T-helper 2 cell treated with Interferon-gamma antibody and Interleukin-4, amounts not matched to agents 5 μg/mL and 100 μg/mL, for 36 hours (primary cell): Measurements from ENCODE around the gene CFAP90.

Experiments used
- DNase-seq: peaks from one replicate; pipeline ENCODE4 v3.0.0; 2021; ENCODE audit warnings: low spot score
- H3K27ac Mint-ChIP-seq: one replicate; pipeline ENCODE4 v1.8.0; 2021; ENCODE audit warnings: mild to moderate bottlenecking, mixed read lengths
- H3K27me3 Mint-ChIP-seq: one replicate; pipeline ENCODE4 v1.8.0; 2021; ENCODE audit warnings: low read depth, mixed read lengths
- H3K36me3 Mint-ChIP-seq: one replicate; pipeline ENCODE4 v1.8.0; 2021; ENCODE audit warnings: low read depth, mixed read lengths
- H3K4me1 Mint-ChIP-seq: one replicate; pipeline ENCODE4 v1.8.0; 2021; ENCODE audit warnings: low read depth, mixed read lengths
- H3K4me3 Mint-ChIP-seq: one replicate; pipeline ENCODE4 v1.8.0; 2022; ENCODE audit warnings: mild to moderate bottlenecking, moderate library complexity, mixed read lengths
- H3K9me3 Mint-ChIP-seq: one replicate; pipeline ENCODE4 v1.8.0; 2021; ENCODE audit warnings: mixed read lengths

The CFAP90 gene

GRCh38 chr5:7855611-7856010 is 4.7 kb upstream of the CFAP90 start:
- H3K9me3 Mint-ChIP-seq, result peaks cover 5% of the 10 kb centered on the region
- no peak overlapping the region for H3K4me3 Mint-ChIP-seq
- H3K27ac Mint-ChIP-seq, result no peak overlapping the region
- peaks cover 17% of the 10 kb centered on the region for H3K27me3 Mint-ChIP-seq
- peaks cover 19% of the 10 kb centered on the region for H3K36me3 Mint-ChIP-seq
- H3K4me1 Mint-ChIP-seq, result peaks cover 47% of the 10 kb centered on the region
- no peak for DNase-seq

GRCh38 chr5:7852988-7853387 is 2.1 kb upstream of the CFAP90 start:
- Mint-ChIP-seq H3K27ac (no peak overlapping the region), H3K4me1 (peaks cover 29% of the 10 kb centered on the region), H3K27me3 (peaks cover 39% of the 10 kb centered on the region), H3K4me3 (no peak overlapping the region), H3K9me3 (peaks cover 5% of the 10 kb centered on the region), H3K36me3 (peaks cover 6% of the 10 kb centered on the region)
- no peak for DNase-seq

DNA sequence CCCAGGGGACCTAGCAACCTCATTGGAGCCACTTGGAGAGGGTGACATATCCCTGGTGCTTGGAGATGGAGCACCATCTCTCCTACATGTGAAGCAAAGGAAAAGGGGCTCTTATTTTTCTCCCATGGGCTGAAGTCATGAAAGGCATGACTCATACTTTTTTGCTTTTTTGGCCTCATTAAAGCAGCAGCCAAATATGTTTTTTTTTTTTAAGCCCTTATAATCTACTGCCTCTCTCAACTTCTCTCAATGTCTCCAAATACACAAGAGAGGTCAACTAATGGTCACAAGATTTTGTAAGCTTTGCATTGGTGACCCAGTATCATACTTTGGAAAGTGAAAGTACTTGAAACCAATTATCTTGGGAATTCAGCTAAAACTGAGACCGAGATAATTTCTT is 1.6 kb upstream of the CFAP90 start:
- Mint-ChIP-seq H3K4me3 (no peak overlapping the region), H3K36me3 (peaks cover 4% of the 10 kb centered on the region), H3K9me3 (peaks cover 5% of the 10 kb centered on the region), H3K27me3 (peaks cover 43% of the 10 kb centered on the region), H3K27ac (no peak overlapping the region), H3K4me1 (peaks cover 25% of the 10 kb centered on the region)
- DNase-seq, result no peak

GRCh38 chr5:7851617-7852289 is 820 bp upstream of the CFAP90 start:
- H3K27ac Mint-ChIP-seq, result no peak overlapping the region
- peaks cover 19% of the 10 kb centered on the region for H3K4me1 Mint-ChIP-seq
- no peak for DNase-seq
- peak overlapping the region; percentile 8 for H3K4me3 Mint-ChIP-seq
- H3K27me3 Mint-ChIP-seq, result peaks cover 51% of the 10 kb centered on the region
- H3K9me3 Mint-ChIP-seq, result peaks cover 5% of the 10 kb centered on the region
- H3K36me3 Mint-ChIP-seq, result peaks cover 1% of the 10 kb centered on the region

- Mint-ChIP-seq H3K27ac (no peak overlapping the region), H3K27me3 (peaks cover 56% of the 10 kb centered on the region), H3K4me3 (peak overlapping the region; percentile 78)
Observed at GRCh38 chr5:7851240-7851592, 283 bp upstream of the CFAP90 start.

DNA sequence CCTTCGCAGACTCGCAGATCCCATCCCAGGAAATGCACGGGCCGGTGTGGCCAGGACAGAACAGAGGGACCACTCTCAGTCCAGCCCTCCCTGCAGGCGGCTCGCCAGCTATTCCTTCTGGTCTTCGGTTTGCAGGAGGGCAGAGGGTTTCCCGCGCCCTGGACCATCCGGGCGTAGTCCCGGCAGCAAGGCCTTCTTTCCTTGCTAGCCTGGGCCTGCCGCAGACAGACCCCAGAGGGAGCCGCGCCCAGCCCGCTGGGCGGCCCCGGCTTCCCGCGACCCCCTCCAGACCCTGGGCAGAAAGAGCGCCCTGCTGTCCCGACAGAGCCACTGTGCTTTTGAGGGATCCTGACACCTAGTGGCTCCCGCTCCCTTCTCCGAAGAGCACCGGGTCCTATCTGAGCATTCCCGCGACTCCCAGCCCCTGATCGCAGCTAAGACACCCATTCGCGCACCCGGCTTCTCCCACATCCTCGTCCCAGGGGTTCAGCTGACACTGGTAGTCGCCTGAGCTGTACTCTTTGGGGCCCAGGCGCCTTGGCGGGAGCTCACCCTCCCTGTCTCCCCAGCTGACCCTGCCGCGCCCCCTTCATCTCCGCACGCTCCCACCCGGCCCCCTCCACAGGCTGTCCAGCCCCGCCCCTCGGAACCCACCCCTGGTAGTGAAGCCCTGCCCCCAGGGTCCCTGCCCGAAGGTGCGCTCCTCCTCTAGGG is 1.1 kb downstream of the CFAP90 start:
- Mint-ChIP-seq H3K9me3 (peaks cover 5% of the 10 kb centered on the region), H3K4me1 (peaks cover 18% of the 10 kb centered on the region), H3K36me3 (no peaks in the 10 kb centered on the region), H3K27ac (no peak overlapping the region), H3K27me3 (peaks cover 56% of the 10 kb centered on the region), H3K4me3 (peak overlapping the region; percentile 60)
- DNase-seq, result no peak

More at GRCh38 chr5:7851240-7851592, 283 bp upstream of the CFAP90 start:
- Mint-ChIP-seq H3K9me3 (peaks cover 5% of the 10 kb centered on the region), H3K36me3 (no peaks in the 10 kb centered on the region), H3K4me1 (peaks cover 18% of the 10 kb centered on the region)
- no peak for DNase-seq

GRCh38 chr5:7848296-7848695 is 2.6 kb downstream of the CFAP90 start:
- Mint-ChIP-seq H3K4me3 (no peak overlapping the region), H3K27me3 (peaks cover 60% of the 10 kb centered on the region), H3K27ac (no peak overlapping the region), H3K36me3 (no peaks in the 10 kb centered on the region), H3K9me3 (peaks cover 4% of the 10 kb centered on the region), H3K4me1 (peaks cover 18% of the 10 kb centered on the region)
- no peak for DNase-seq

DNA sequence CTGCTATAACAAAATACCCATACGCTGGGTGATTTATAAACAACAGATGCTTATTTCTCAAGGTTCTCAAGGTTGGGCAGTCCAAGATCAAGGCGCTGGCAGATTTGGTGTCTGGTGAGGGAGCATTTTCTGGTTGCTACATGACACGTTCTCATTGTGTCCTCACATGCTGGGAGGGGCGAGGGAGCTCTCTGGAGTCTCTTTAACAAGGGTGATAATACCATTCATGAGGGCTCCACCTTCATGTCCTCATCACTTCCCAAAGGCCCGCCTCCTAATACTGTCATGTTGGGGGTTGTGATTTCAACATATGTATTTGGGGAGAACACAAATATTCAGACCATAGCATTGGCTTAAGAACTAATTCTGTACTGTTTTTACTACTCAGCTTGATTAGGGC is 4.6 kb downstream of the CFAP90 start:
- no peak overlapping the region for H3K4me3 Mint-ChIP-seq
- H3K9me3 Mint-ChIP-seq, result no peaks in the 10 kb centered on the region
- no peak for DNase-seq

DNA sequence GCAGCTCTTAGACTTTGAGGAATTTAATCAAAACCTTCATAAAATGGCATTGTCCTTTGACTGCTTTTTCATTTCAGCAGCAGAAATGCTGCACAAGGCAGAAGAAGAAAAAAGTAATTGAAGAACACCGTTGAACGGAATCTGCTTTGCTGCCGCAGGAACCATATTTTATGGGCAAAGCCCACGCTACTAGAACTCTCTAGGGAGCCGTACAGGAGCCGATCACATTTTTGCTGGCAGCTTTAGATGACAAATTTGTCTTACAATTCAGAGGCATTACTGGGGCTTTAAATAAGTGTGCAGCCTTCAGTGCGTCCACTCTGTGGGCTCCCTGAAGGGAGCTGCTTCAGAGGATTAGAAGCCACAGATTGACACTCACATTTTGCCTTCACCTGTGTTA is 5.4 kb downstream of the CFAP90 start:
- peaks cover 62% of the 10 kb centered on the region for H3K27me3 Mint-ChIP-seq
- no peaks in the 10 kb centered on the region for H3K4me1 Mint-ChIP-seq
- H3K36me3 Mint-ChIP-seq, result no peaks in the 10 kb centered on the region
- H3K9me3 Mint-ChIP-seq, result no peaks in the 10 kb centered on the region
- no peak overlapping the region for H3K27ac Mint-ChIP-seq
- H3K4me3 Mint-ChIP-seq, result no peak overlapping the region
- no peak for DNase-seq

More for the DNA sequence above, 4.6 kb downstream of the CFAP90 start:
- H3K27ac Mint-ChIP-seq, result no peak overlapping the region
- H3K4me1 Mint-ChIP-seq, result peaks cover 3% of the 10 kb centered on the region
- peaks cover 62% of the 10 kb centered on the region for H3K27me3 Mint-ChIP-seq
- no peaks in the 10 kb centered on the region for H3K36me3 Mint-ChIP-seq

GRCh38 chr5:7844901-7845300 is 6.0 kb downstream of the CFAP90 start:
- Mint-ChIP-seq H3K27ac (no peak overlapping the region), H3K9me3 (no peaks in the 10 kb centered on the region), H3K27me3 (peaks cover 58% of the 10 kb centered on the region), H3K4me1 (no peaks in the 10 kb centered on the region), H3K4me3 (no peak overlapping the region), H3K36me3 (no peaks in the 10 kb centered on the region)
- DNase-seq, result no peak

GRCh38 chr5:7842531-7842930 is 8.4 kb downstream of the CFAP90 start:
- no peak overlapping the region for H3K27ac Mint-ChIP-seq

DNA sequence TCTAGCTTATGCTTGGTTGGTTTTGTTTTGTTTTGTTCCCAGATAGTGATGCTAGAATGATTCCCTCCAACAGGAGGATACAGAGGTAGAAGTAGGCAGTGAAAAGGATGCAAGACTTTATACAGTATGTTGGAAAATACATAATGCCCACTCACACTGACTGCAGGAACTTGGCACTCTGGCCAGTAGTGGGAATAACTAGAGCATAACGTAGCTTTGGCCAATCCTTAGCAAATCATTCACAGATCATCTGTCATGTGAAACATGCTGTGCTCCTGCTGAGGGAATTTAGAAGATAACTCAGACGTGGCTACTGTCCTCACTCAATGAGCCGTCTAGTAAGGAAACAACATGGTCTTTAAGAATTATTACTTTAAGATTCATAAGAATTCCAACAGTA is 13.5 kb downstream of the CFAP90 start:
- H3K9me3 Mint-ChIP-seq, result no peaks in the 10 kb centered on the region
- H3K36me3 Mint-ChIP-seq, result no peaks in the 10 kb centered on the region
- H3K27me3 Mint-ChIP-seq, result peaks cover 6% of the 10 kb centered on the region
- no peak for DNase-seq
- no peaks in the 10 kb centered on the region for H3K4me1 Mint-ChIP-seq
- H3K4me3 Mint-ChIP-seq, result no peak overlapping the region
- H3K27ac Mint-ChIP-seq, result no peak overlapping the region

More at GRCh38 chr5:7842531-7842930, 8.4 kb downstream of the CFAP90 start:
- peaks cover 36% of the 10 kb centered on the region for H3K27me3 Mint-ChIP-seq
- no peak for DNase-seq
- H3K36me3 Mint-ChIP-seq, result no peaks in the 10 kb centered on the region
- H3K9me3 Mint-ChIP-seq, result no peaks in the 10 kb centered on the region
- no peaks in the 10 kb centered on the region for H3K4me1 Mint-ChIP-seq
- H3K4me3 Mint-ChIP-seq, result no peak overlapping the region

- Mint-ChIP-seq H3K4me3 (no peak overlapping the region), H3K9me3 (no peaks in the 10 kb centered on the region), H3K36me3 (no peaks in the 10 kb centered on the region), H3K27me3 (no peaks in the 10 kb centered on the region), H3K4me1 (no peaks in the 10 kb centered on the region), H3K27ac (no peak overlapping the region)
- DNase-seq, result no peak
Observed at GRCh38 chr5:7834982-7835381, 16.0 kb downstream of the CFAP90 start.

DNA sequence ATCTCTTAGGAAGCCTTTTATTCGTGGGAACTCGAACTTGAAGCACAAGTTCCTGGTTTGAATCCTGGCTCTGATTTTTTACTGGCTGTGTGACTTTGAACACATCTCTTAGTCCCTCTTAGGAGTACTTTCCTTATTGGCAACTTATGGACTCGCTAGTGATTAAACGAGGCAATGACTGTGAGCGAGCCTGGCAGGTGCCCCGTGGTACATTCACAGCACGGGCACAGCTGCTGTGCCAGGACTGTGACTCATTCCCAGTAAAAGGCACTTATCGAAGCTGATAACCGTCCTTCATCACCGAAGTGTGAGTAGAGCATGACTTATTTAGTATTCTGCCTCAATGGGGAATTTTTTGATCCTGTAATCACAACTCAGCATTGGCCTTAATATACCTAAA is 22.7 kb downstream of the CFAP90 start:
- Mint-ChIP-seq H3K4me3 (no peak overlapping the region), H3K27ac (no peak overlapping the region), H3K9me3 (no peaks in the 10 kb centered on the region), H3K27me3 (no peaks in the 10 kb centered on the region), H3K36me3 (no peaks in the 10 kb centered on the region), H3K4me1 (no peaks in the 10 kb centered on the region)
- no peak for DNase-seq
